Adrenal gland (tissue), 12 donors: ENCODE results near the gene ITGA2B. TPM values are rescaled to one million over a fixed set of nuclear protein-coding genes. Genes with fewer than 3 reads are reported as not detected.

Source experiments
- DNase-seq, 7 donors: peaks; one replicate each; pipeline ENCODE4 v3.0.0-alpha.2; 2019 to 2020
- H3K27ac ChIP-seq, 5 donors: fragments of 200-600 bp; sonication (generic) in 4 of 5; 1 replicate in 3 of 5; 2 replicates in 2 of 5; pipeline versions ENCODE4 v1.5.1 to v1.8.0; 2016 to 2020; ENCODE audit warnings: mild to moderate bottlenecking in 1 of 5
- H3K27me3 ChIP-seq: fragments of 200-600 bp; 2 replicates; pipeline ENCODE4 v1.8.0; 2021
- H3K36me3 ChIP-seq, 2 donors: fragments of 200-600 bp; replicated peaks in 1 of 2; 1 replicate in 1 of 2; 2 replicates in 1 of 2; pipeline versions ENCODE4 v1.5.1 to v1.8.0; 2018 to 2022
- H3K4me1 ChIP-seq, 2 donors: fragments of 200-600 bp; replicated peaks in 1 of 2; 1 replicate in 1 of 2; 2 replicates in 1 of 2; pipeline versions ENCODE4 v1.5.1 to v1.8.0; 2018 to 2021
- H3K4me3 ChIP-seq, 4 donors: fragments of 200-600 bp; sonication (generic) in 3 of 4; one replicate each; pipeline ENCODE4 v1.5.1; 2016 to 2018
- H3K9me3 ChIP-seq, 3 donors: fragments of 200-600 bp; sonication (generic) in 1 of 3; replicated peaks in 1 of 3; 1 replicate in 2 of 3; 2 replicates in 1 of 3; pipeline versions ENCODE4 v1.5.1 to v1.8.0; 2016 to 2021
- CTCF ChIP-seq, 6 experiments: fragments of 450-650 bp in 4 of 6; fragments of 200-600 bp in 2 of 6; sonication (generic) in 1 of 6; IDR thresholded peaks; 1 replicate in 5 of 6; 2 replicates in 1 of 6; pipeline versions ENCODE4 v1.5.1 to v1.8.0; 2016 to 2021; ENCODE audit warnings: antibody characterized with exemption in 6 of 6, mild to moderate bottlenecking in 2 of 6, moderate library complexity in 1 of 6
- POLR2A ChIP-seq, 2 donors: fragments of 450-650 bp; IDR thresholded peaks; one replicate each; pipeline ENCODE4 v1.6.1; 2017; ENCODE audit warnings: antibody characterized with exemption in 2 of 2, mild to moderate bottlenecking in 2 of 2, moderate library complexity in 1 of 2
- WGBS, 4 donors: extraction: QIAGEN DNeasy Blood & Tissue Kit in 2 of 4; methylation state at CpG; one replicate each; pipeline versions ENCODE4 v1.1.5 to v1.1.7; 2013 to 2017; 5-methylcytosine and 5-hydroxymethylcytosine counted together
- intact Hi-C, 2 donors: fragments of 100-400 bp; cut with DNase I; formaldehyde crosslinking; loops; one replicate each; pipeline versions ENCODE4 v1.14.1 to v1.15.0; 2022 to 2023
- polyA plus RNA-seq, 3 donors: library from polyadenylated mRNA; stranded (reverse); fragments of 200-250 nt in 2 of 3; fragments of 350-450 nt in 1 of 3; fragmentation: Illumina TruSeq in 1 of 3; extraction: RNeasy Lipid Tissue Mini Kit (QIAGEN cat#74804) in 1 of 3; gene quantifications; one replicate each; pipeline ENCODE4 v1.2.3, GENCODE V29; 2013 to 2014
- total RNA-seq, 9 donors: library from RNA; depleted of rRNA in 4 of 9; stranded (reverse); fragments of >200 nt in 4 of 9; fragments of 120-200 nt in 1 of 9; fragmentation: NEBNext Ultra II Directional in 1 of 9; extraction: Animal tissue kit (Norgen Biotek cat#: 25700) in 1 of 9; gene quantifications; one replicate each; pipeline versions ENCODE4 v1.1.0 to v1.2.4, GENCODE V29; 2013 to 2023
- donor health status: healthy with polysubstance abuse.
- donor health status: Bipolar disorder and iron deficiency.
- donor health status: DM: yes; HTN: yes; CAD: no.
- donor health status: DM: no; HTN: no; CAD: no.
- donor health status: DM: no; HTN: no; CAD: no.
- donor health status: DM: yes; HTN: yes; CAD: no.

ITGA2B gene
- total and polyA plus RNA-seq, 12 donors, result 0.06 to 3.2 (median 0.74) TPM; not detected in 1

- TF ChIP-seq CTCF (IDR thresholded peaks at IDR 0.05) (no peak), POLR2A (IDR thresholded peaks at IDR 0.05) (no peak)
- Histone ChIP-seq H3K27ac (no peak overlapping the region), H3K4me3 (no peak overlapping the region), H3K9me3 (no peaks in the 10 kb centered on the region), H3K27me3 (no peaks in the 10 kb centered on the region), H3K4me1 (peaks cover 4 to 14% of the 10 kb centered on the region in 2 donors), H3K36me3 (peaks cover 0 to 11% of the 10 kb centered on the region in 2 donors)
- 93 to 100% (median 98%) methylated on average over 1 of the region's 1 CpG for WGBS, 4 donors
- no peak for DNase-seq
- intact Hi-C loops, result no loop called here
Measured at GRCh38 chr17:44414394-44415155, 25.1 kb upstream of the ITGA2B start.

GRCh38 chr17:44409309-44410028 lies 20.0 kb upstream of the ITGA2B start:
- WGBS, 4 donors, result 79 to 90% (median 86%) methylated on average over 7 of the region's 7 CpGs
- Histone ChIP-seq H3K36me3 (peaks cover 0 to 10% of the 10 kb centered on the region in 2 donors), H3K4me3 (no peak overlapping the region), H3K27ac (no peak overlapping the region), H3K27me3 (no peaks in the 10 kb centered on the region), H3K9me3 (no peaks in the 10 kb centered on the region), H3K4me1 (no peaks in the 10 kb centered on the region)
- TF ChIP-seq POLR2A (IDR thresholded peaks at IDR 0.05), result no peak
- no peak for TF ChIP-seq CTCF (IDR thresholded peaks at IDR 0.05)
- intact Hi-C loops, result no loop called here
- DNase-seq, result no peak

GRCh38 chr17:44408786-44409185 lies 19.3 kb upstream of the ITGA2B start:
- no peak overlapping the region for H3K4me3 ChIP-seq
- no peaks in the 10 kb centered on the region for H3K27me3 ChIP-seq
- H3K27ac ChIP-seq, result no peak overlapping the region
- H3K36me3 ChIP-seq, result peaks cover 0 to 16% of the 10 kb centered on the region in 2 donors
- H3K9me3 ChIP-seq, result no peaks in the 10 kb centered on the region
- intact Hi-C loops, result no loop called here
- no peak for DNase-seq
- no peaks in the 10 kb centered on the region for H3K4me1 ChIP-seq
- 90 to 100% (median 93%) methylated on average over 4 of the region's 4 CpGs for WGBS, 4 donors
- no peak for TF ChIP-seq POLR2A (IDR thresholded peaks at IDR 0.05)
- TF ChIP-seq CTCF (IDR thresholded peaks at IDR 0.05), result no peak

- no peak for DNase-seq
- no peaks in the 10 kb centered on the region for H3K4me1 ChIP-seq
- TF ChIP-seq CTCF (IDR thresholded peaks at IDR 0.05), result no peak
- no peak for TF ChIP-seq POLR2A (IDR thresholded peaks at IDR 0.05)
- H3K4me3 ChIP-seq, result no peak overlapping the region
- H3K36me3 ChIP-seq, result peaks cover 0 to 47% of the 10 kb centered on the region in 2 donors
- H3K9me3 ChIP-seq, result no peaks in the 10 kb centered on the region
- WGBS, 4 donors, result 86 to 99% (median 94%) methylated on average over 5 of the region's 5 CpGs
- intact Hi-C loops, result no loop called here
- no peak overlapping the region for H3K27ac ChIP-seq
- no peaks in the 10 kb centered on the region for H3K27me3 ChIP-seq
Measured at GRCh38 chr17:44402564-44403172, 13.2 kb upstream of the ITGA2B start.
